T follicular helper cell (primary cell): ENCODE results near the gene PSMD13.

Source experiments
- DNase-seq: peaks from one replicate; pipeline ENCODE4 v3.0.0-alpha.2; 2020; ENCODE audit warnings: low read depth

Gene PSMD13

GRCh38 chr11:299081-299891, 62.5 kb downstream of the PSMD13 start, which contains the start of gene IFITM5:
TSS of gene IFITM5 (minus strand) at chr11:299526. CDS start at chr11:299490, 36 bp downstream.
- no peak for DNase-seq

GRCh38 chr11:299951-300735, 63.4 kb downstream of the PSMD13 start:
- no peak for DNase-seq
